ENCODE data around the gene ABHD2.

GRCh38 chr15:89097313-89097712 lies 9.1 kb downstream of the ABHD2 start:
- TF ChIP-seq CTCF (conservative IDR thresholded peaks at IDR 0.05 in 1 of 2, IDR thresholded peaks at IDR 0.05 in 1 of 2; ENCODE audit: low read depth in 1 of 2, low read length in 2 of 2) (no peak), EZH2 (IDR thresholded peaks at IDR 0.05; ENCODE audit: low read length, missing control alignments) (no peak)

Measured in fibroblast of lung (primary cell).